Spleen (tissue), 7 donors: Measurements from ENCODE around the gene LDLRAD2.

ENCODE experiments used
- POLR2A ChIP-seq, 3 donors: fragments of 450-650 bp; IDR thresholded peaks; one replicate each; pipeline ENCODE4 v1.5.1; 2017; ENCODE audit warnings: antibody characterized with exemption in 3 of 3, mild to moderate bottlenecking in 1 of 3
- TF ChIP-seq, protein P1 (sequence below), 11 experiments: fragments of 200-600 bp in 7 of 11; fragments of 450-650 bp in 4 of 11; sonication (generic) in 4 of 11; IDR thresholded peaks in 8 of 11; conservative IDR thresholded peaks in 3 of 11; 1 replicate in 7 of 11; 2 replicates in 4 of 11; pipeline versions ENCODE4 v1.4.0 to v1.8.0; 2016 to 2021; ENCODE audit warnings: antibody characterized with exemption in 11 of 11, inconsistent platforms in 4 of 11, mild to moderate bottlenecking in 1 of 11
- donor health status: DM: no; HTN: no; CAD: no; lungs with moderate emphysema.
- donor health status: DM: no; HTN: no; CAD: no.
- donor health status: DM: no; HTN: no; CAD: no.

DNA sequence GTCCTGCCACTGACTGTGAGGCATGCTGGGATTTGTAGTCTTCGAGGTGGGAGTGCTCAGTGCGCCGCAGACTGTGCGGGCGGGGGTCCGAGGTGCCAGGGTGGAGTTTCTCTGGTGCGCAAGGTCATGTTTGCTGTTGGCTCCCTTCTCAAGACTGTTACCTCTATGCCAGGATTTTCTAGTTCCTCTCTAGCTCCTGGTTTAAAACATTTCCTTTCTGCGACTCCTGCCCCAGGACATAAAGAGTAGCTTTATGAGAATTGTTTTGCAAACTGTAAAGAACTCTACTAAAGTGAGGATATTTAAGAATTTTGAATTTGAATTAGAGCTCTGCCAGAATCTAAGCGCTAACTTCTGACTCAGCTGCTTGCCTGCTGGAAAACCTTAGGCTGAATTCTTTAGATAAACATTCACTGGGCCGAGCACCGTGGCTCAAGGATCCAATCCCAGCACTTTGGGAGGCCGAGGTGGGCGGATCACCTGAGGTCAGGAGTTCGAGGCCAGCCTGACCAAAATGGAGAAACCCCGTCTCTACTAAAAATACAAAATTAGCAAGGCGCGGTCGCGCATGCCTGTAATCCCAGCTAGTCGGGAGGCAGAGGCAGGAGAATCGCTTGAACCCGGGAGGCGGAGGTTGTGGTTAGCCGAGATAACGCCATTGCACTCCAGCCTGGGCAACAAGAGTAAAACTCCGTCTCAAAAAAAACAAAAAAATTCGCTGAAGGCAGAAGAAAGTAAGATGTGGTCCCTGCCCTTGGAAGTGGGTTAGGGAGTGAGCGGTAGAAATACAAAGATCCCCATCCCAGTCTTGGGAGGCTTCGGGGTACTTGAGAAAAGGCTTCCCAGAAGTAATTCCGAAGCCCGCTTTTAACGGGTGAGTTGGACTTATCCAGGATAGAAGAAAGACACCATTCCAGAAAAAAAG, 28.1 kb upstream of the LDLRAD2 start:
- TF ChIP-seq POLR2A (IDR thresholded peaks at IDR 0.05), result no peak
- TF ChIP-seq, protein P1, sequence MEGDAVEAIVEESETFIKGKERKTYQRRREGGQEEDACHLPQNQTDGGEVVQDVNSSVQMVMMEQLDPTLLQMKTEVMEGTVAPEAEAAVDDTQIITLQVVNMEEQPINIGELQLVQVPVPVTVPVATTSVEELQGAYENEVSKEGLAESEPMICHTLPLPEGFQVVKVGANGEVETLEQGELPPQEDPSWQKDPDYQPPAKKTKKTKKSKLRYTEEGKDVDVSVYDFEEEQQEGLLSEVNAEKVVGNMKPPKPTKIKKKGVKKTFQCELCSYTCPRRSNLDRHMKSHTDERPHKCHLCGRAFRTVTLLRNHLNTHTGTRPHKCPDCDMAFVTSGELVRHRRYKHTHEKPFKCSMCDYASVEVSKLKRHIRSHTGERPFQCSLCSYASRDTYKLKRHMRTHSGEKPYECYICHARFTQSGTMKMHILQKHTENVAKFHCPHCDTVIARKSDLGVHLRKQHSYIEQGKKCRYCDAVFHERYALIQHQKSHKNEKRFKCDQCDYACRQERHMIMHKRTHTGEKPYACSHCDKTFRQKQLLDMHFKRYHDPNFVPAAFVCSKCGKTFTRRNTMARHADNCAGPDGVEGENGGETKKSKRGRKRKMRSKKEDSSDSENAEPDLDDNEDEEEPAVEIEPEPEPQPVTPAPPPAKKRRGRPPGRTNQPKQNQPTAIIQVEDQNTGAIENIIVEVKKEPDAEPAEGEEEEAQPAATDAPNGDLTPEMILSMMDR (IDR thresholded peaks at IDR 0.05 in 8 of 11, conservative IDR thresholded peaks at IDR 0.05 in 3 of 11), result no peak
